HT1080 (cell line): Measurements from ENCODE around the gene LMLN. TPM values are rescaled to one million over a fixed set of nuclear protein-coding genes. Genes with fewer than 3 reads are reported as not detected.
"Not testable (repeated sequence)": the region's sequence is repeated elsewhere in the genome, so short reads cannot be mapped to it uniquely, and the experiment has no call there.

Experiments used
- DNase-seq: peaks from one replicate; pipeline ENCODE4 v3.0.0-alpha.2; 2015; ENCODE audit warnings: low read depth
- total RNA-seq: library from RNA; depleted of rRNA; stranded (reverse); fragments of >200 nt; shearing (Covaris generic); gene quantifications from 2 replicates; pipeline ENCODE4 v1.2.3, GENCODE V29; 2014

LMLN gene
- total RNA-seq, 1 experiment from 2014 or later = 2.7 TPM

DNA sequence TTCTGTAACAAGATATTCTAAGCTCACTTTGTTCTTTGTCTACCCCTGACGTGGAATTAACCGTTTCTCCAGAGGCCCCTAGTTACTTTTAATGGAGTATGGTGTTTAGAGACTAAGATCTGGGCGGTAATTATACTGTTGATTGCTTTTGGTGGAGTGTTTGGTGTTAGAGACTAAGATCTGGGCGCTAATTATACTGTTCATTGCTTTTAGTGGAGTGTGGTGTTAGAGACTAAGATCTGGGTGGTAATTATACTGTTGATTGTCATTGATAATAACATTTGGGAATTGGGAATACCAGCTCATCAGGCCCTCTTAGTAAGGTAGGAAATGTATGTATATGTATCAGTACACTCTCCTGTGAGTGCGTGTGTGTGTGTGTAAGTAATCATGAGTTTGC, 66.6 kb downstream of the LMLN start:
- DNase-seq = no peak

GRCh38 chr3:198027045-198027798, 67.2 kb downstream of the LMLN start:
- DNase-seq = no peak

DNA sequence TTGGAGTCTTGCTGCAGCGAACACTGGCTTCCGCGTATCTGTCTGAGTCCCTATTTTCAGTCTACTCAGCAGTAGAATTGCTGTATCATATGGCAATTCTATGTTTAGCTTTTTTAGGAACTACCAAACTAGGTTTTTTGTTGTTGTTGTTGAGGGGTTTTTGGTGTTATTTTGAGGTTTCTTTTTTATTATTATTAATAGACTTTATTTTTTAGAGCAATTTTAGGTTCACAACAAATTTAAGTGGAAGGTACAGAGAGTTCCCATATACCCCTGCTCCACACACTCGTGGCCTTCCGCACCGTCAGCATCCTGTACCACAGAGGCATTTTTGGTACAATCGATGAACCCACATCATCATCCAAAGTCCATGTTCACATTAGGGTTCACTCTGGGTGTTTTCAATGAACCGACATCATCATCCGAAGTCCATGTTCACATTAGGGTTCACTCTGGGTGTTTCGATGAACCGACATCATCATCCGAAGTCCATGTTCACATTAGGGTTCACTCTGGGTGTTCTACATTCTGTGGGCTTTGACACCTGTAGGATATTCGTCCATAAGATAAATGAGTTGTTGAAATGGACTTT, 67.9 kb downstream of the LMLN start:
- no peak for DNase-seq

DNA sequence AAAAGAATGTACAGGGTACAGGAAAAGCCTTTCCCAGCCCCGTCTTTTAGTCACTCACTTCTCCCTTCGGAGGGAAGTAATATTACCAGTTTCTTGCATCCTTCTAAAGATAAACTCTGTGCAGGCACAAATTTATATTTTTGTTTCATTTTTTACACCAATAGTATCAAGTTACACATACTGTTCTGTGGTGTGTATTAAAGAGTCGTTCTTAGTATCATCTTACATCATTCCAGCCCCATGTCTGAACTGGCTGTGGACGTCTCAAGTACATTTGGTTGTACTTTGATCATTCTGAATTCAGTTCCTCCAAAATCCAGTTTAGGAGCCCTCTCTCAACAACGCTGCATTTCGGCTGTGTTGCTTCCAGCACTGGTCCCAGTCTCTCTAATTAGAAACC, 68.7 kb downstream of the LMLN start:
- DNase-seq = peak; percentile 14

GRCh38 chr3:198030125-198030524, 70.1 kb downstream of the LMLN start:
- DNase-seq = no peak

DNA sequence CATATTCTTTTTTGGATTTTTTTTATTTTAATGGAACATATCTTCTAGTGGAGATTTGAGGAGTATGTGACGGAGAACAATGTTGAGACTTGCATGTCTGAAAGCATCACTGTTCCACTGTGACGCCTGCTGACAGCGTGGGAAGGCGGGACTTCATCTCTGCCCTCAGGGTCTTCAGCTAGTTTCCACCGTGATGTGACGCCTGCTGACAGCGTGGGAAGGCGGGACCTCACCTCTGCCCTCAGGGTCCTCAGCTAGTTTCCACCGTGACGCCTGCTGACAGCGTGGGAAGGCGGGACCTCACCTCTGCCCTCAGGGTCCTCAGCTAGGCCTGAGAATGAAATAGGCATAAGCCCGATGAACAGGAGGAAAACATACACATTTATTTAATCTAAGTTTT, 70.7 kb downstream of the LMLN start:
- DNase-seq = no peak

GRCh38 chr3:198032039-198032936, 72.3 kb downstream of the LMLN start:
- DNase-seq = no peak

DNA sequence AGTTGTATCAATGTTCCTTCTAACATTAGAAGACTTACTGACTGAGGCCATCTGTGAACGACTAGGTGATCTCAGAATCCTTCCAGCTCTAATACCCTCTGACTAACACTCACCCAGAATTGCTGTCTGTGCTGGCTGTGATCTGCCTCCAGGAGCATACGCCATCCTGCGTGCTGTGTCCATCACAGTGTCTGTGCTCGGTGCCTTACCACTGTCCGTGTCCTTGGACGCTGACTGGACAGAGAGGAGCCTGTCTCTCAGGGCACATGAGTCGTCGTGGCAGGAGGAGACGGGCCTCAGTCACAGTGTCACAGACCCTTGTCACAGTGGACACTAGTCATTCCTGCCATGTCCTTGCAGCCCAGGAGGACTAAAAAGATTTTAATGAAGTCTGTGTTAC, 83.1 kb downstream of the LMLN start:
- DNase-seq = no peak

DNA sequence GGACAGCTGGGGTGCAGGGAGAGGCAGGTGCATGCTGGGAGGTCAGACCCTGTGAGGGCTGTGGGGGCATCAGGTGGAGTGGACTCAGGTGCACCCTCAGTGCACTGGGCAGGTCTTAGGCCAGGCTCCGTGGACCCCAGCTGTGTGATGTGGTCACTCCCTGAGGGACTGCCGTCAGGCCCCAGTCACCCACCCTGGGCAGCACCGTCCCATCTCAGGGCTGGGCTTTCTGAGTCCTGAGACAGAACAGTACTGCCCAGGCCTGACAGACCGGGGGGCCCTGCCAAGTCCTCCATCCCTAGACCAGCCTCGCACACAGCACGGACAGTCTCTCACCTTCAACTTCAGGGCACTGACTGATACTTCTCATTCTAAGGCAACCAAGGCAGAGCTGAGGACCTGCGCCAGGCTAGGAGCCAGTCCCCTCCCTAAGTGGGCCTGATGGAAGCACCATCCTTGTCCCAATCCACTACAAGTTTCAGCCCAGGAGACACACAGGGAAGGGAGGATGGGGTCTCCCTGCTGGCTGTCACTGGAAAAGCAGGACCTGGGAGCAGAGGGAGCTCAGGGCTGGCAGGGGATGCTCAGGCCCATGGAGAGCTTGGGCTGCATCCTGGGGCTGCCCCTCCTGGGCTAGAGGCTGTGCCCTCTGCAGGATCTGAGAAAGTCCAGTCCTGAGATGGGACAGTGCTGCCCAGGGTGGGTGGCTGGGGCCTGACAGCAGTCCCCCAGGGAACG, 86.3 kb downstream of the LMLN start:
- no peak for DNase-seq

- no peak for DNase-seq
Observed at GRCh38 chr3:198048445-198048844, 88.4 kb downstream of the LMLN start.

GRCh38 chr3:198051836-198052235, 91.8 kb downstream of the LMLN start:
- DNase-seq = no peak

GRCh38 chr3:198053462-198053861, 93.4 kb downstream of the LMLN start:
- not testable (repeated sequence) for DNase-seq

GRCh38 chr3:198061119-198062067, 101.4 kb downstream of the LMLN start:
- DNase-seq = no peak

GRCh38 chr3:198062068-198062465, 102.0 kb downstream of the LMLN start:
- no peak for DNase-seq

GRCh38 chr3:198064420-198064819, 104.4 kb downstream of the LMLN start:
- DNase-seq = no peak

DNA sequence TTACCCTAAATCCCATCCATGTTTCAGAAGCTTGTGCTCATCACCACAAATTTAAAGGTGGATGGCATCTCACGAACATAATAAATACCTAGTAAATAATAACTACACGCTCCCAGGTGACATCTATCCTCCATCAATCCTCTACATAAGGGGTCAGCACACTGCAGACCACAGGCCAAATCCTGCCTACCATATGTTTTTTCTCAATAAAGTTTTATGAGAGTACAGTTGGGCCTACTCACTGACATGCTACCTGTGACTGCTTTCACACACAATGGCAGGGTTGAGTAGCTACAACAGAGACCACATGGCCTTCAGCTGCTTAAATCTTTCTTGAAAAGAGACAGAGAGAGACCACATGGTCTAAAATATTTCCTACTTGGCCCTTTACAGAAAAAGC, 105.9 kb downstream of the LMLN start:
- no peak for DNase-seq

DNA sequence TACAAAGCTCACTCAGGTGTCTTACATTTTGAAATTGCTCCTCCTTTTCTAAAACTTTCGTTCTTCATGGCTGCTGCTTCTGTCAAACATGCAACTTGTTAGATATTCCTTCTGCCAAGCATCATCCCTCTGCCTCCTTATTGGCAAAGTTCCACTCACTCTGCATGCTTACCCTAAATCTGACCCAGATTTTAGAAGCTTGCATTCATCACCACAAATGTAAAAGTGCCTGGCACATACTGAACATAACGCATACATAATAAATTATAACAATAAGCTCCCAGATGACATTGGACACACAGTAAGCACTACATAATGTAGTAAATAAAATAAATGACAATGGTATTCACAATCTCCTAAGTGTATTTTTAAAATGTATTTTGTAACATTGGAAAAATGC, 107.4 kb downstream of the LMLN start:
- no peak for DNase-seq

DNA sequence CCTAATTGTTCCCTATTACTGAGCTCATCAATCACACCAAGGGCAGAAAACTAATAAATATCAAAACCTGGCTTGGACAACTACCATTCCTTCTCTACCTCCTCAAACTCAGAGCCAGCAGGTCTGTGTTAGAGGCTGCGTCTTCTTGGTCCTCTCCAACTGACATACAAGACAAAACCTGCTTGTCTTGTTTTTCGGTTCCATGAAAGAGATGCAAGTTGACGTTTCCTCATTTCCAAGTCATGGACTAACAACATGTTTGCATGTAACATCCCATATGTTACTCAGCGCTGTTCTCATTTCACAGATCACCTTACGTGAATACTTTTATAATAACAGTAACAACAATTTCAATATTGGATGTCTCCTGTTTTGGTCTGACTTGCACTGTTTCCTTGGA, 110.9 kb downstream of the LMLN start:
- no peak for DNase-seq

- DNase-seq = peak; percentile 100
Observed at GRCh38 chr3:198071602-198072287, 111.7 kb downstream of the LMLN start.
